ENCODE data around the gene NPIPA1.
"Not testable (repeated sequence)": the region's sequence is repeated elsewhere in the genome, so short reads cannot be mapped to it uniquely, and the experiment has no call there.

Gene NPIPA1

DNA sequence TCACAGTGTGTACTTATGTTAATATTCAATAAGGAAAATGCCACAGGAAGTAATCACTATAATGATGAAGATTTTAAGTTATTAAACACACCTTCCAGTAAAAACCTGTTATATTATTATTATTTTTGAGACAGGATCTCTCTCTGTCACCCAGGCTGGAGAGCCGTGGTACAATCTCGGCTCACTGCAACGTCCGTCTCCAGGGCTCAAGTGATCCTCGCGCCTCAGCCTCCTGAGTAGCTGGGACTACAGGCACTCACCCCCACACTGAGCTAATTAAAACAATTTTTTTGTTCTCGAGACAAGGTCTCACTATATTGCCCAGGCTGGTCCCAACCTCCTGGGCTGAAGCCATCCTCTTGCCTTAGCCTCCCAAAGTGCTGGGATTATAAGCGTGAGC, 41.0 kb downstream of the NPIPA1 start:
- DNase-seq (ENCODE audit: low read depth), result not testable (repeated sequence)

DNA sequence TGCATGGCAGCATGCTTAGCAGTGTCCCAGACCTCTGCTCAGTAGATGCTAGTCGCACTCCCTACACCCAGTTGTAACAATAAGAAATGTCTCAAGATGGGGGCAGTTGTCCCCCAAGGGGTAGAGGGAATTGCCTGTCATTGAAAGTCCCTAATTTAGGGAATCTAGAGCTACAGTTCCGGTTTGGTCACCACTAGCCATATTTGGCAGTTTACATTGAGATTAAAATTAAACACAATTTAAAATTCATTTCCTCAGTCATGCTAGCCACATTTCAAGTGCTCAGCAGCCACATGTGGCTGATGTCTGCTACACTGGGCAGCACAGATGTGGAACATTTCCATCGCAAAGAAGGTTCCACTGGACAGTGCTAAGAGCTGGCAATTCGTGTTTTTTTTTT, 41.7 kb downstream of the NPIPA1 start:
- DNase-seq (ENCODE audit: low read depth), result not testable (repeated sequence)

DNA sequence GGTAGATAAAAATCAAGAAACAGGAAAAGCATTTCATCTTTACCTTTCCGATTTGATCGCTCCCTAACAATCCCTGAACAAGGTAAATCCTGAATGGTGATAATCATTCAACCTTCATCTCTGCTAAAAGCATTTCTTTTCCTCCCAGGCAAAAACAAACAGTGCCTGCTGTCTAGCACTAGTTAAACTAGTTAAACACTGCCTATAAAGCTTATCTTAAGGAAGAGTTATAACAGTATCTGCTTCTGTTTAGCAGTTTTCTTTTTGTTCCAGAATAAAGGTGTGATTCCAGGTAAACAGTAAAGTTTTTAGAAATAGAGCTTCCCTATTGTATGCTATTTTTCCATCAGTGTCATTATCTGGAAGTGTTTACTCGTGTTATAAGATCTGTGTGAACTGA, 44.0 kb downstream of the NPIPA1 start:
- not testable (repeated sequence) for DNase-seq (ENCODE audit: low read depth)

DNA sequence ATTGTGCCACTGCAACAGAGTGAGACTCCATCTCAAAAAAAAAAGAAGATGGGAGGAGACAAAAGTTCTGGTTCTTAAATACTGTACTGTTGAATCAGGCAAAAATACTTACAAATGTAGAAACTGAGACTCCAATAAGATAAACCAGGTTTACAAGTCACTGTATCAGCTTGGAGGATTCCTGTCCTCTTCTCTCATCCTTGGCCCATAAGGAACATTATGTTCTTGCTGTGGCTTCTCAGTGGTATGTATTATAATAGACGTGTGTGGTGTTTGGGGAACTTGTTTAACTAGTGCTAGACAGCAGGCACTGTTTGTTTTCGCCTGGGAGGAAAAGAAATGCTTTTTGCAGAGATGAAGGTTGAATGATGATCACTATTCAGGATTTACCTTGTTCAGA, 45.3 kb downstream of the NPIPA1 start:
- DNase-seq (ENCODE audit: low read depth), result not testable (repeated sequence)

DNA sequence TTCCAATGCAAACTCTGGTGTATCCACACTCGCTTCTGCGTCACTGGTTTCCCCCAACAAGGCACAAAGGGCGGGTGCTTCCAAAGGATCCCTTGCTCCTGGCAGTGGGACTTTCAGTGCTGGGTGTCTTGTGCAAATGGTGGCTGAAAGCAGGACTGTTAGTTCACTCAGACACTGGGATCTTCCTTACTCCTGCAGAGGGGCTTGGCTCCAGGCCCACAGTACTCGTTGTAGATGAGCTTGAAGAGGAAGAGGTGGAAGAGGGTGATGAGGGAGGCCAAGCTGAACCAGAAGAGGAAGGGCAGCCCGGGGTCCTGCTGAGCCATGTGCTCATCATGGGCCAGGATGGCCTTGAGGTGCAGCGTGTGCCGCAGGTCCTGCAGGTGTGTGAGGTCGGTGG, 50.8 kb downstream of the NPIPA1 start:
- not testable (repeated sequence) for DNase-seq (ENCODE audit: low read depth)

DNA sequence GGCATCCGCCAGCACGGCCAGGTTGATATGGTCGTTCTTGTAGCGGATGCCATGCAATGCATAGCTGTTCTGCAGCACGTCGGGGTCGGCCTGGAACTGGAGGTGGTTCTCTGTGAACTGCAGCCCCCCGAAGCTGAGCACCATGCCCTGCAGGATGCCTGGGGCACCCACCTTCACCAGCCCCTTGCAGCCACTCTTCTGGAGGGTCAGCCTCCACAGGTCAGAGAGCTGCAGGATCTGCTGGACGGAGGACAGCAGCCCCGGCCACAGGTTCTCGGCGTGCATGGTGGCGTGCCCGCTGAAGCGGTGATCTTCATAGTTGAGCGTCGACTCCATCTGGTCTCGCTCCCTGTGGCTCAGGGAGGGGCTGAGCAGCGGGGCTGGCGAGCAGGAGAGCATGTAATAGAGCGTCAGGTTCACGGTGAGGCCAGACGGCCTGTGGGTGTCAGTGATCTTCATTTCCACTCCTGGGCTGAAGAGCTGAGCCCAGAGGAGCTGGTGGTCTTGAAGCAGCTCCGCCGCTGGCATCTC, 51.5 kb downstream of the NPIPA1 start:
- not testable (repeated sequence) for DNase-seq (ENCODE audit: low read depth)

DNA sequence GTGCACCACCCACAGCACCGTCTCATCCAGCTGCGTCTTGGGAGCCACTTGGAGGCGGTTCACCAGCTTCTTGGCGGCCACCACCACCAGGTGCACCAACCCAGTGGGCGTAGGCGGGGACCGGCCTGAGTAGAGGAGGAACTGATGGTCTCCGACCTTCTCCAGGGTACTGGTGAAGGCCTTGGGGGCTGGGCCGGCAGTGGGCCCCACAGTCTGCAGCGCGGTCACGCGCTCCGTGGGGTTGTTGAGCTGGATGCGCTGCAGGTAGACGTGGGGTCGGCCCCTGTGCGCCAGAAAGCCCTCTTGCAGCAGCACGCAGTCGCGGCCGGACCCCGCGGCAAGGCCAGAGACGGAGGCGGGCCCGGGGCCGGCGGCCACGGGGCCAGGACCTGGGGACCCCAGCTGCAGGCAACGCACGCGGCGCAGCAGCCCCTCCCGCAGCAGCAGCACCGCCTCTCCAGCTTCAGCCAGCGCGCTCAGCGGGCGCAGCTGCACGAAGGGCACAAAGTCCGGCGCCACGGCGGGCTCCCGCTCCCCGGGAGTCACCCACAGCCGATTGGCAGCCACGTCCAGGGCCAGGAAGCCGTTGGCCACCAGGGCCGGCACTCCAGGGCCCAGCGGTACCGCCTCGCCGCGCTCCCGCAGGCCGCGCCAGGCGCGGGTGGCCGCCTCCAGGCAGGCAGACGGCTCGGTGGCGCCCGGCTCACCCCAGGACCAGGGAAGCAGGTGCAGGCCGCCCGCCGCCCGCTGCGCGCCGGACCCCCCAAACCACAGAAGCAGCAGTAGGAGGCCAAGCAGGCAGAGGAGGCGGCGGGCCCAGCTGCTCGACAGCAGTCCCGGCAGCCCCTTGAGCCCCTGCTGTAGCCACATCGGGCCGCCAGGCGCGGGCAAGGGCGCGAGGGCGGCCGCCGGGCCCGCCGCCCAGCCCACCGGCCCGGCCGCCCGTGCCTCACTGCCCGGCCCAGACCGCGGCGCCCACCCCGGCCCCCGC, 52.3 kb downstream of the NPIPA1 start:
- DNase-seq (ENCODE audit: low read depth), result not testable (repeated sequence)

DNA sequence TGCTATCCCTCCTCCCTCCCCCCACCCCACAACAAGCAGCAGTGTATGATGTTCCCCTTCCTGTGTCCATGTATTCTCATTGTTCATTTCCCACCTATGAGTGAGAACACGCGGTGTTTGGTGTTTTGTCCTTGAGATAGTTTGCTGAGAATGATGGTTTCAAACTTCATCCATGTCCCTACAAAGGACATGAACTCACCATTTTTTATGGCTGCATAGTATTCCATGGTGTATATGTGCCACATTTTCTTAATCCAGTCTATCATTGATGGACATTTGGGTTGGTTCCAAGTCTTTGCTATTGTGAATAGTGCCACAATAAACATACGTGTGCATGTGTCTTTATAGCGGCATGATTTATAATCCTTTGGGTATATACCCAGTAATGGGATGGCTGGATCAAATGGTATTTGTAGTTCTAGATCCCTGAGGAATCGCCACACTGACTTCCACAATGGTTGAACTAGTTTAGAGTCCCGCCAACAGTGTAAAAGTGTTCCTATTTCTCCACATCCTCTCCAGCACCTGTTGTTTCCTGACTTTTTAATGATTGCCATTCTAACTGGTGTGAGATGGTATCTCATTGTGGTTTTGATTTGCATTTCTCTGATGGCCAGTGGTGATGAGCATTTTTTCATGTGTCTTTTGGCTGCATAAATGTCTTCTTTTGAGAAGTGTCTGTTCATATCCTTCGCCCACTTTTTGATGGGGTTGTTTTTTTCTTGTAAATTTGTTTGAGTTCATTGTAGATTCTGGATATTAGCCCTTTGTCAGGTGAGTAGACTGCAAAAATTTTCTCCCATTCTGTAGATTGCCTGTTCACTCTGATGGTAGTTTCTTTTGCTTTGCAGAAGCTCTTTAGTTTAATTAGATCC, 56.3 kb downstream of the NPIPA1 start:
- not testable (repeated sequence) for DNase-seq (ENCODE audit: low read depth)

DNA sequence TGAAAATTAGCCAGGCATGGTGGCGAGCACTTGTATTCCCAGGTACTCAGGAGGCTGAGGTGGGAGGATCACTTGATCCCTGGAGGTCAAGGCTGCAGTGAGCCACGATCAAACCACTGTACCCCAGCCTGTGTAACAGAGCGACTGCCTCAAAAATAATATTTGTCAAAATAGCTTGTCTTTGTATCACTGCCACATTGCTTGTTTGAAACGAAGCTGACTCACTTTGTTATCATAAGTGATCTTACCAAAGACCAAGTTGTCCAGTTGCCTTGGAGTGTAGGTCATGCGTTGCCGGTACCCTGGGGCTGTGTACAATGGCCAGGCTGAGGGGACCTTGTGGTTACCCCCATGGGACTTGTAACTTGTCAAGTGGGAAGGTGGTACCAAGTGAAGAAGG, 59.5 kb downstream of the NPIPA1 start:
- DNase-seq (ENCODE audit: low read depth), result not testable (repeated sequence)

DNA sequence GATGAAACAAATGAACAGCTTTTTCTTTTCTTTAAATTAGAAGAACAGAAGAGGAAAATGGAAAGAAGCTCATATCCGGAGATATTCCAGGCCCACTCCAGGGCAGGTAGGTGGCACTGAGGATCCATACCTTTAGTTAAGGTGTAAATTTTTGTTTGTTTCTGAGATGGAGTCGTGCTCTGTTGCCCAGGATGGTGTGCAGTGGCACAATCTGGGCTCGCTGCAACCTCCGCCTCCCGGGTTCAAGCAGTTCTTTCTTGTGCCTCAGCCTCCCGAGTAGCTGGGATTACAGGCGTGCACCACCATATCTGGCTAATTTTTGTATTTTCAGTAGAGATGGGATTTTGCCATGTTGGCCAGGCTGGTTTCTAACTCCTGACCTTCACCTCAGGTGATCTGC, 61.1 kb downstream of the NPIPA1 start:
- DNase-seq (ENCODE audit: low read depth), result not testable (repeated sequence)

DNA sequence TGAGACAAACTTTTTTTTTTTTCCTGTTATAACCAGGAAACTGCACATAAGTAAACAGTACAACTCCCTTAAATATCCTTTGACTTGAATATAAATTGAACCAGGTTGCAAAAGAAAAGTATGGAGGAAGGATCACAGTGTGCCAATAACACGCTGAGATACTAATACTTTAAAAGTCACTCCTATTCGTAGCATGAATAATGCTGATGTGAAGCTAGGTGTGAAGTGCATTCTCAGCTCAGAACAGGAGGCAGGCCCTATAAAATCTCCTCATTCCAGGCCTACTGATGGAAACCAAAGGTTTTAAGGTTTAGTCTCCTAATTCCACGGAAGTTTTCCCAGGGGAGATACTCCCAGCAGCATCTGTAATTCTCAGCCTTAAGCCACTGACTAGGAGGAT, 62.6 kb downstream of the NPIPA1 start:
- not testable (repeated sequence) for DNase-seq (ENCODE audit: low read depth)
